ENCODE data around the gene DCAF8.

Gene DCAF8

GRCh38 chr1:160308451-160309184 is 46.3 kb upstream of the DCAF8 start:
- TF ChIP-seq, protein P1, sequence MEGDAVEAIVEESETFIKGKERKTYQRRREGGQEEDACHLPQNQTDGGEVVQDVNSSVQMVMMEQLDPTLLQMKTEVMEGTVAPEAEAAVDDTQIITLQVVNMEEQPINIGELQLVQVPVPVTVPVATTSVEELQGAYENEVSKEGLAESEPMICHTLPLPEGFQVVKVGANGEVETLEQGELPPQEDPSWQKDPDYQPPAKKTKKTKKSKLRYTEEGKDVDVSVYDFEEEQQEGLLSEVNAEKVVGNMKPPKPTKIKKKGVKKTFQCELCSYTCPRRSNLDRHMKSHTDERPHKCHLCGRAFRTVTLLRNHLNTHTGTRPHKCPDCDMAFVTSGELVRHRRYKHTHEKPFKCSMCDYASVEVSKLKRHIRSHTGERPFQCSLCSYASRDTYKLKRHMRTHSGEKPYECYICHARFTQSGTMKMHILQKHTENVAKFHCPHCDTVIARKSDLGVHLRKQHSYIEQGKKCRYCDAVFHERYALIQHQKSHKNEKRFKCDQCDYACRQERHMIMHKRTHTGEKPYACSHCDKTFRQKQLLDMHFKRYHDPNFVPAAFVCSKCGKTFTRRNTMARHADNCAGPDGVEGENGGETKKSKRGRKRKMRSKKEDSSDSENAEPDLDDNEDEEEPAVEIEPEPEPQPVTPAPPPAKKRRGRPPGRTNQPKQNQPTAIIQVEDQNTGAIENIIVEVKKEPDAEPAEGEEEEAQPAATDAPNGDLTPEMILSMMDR (IDR thresholded peaks at IDR 0.05; ENCODE audit: insufficient read depth, low read length) = no peak
- TF ChIP-seq, protein P2, sequence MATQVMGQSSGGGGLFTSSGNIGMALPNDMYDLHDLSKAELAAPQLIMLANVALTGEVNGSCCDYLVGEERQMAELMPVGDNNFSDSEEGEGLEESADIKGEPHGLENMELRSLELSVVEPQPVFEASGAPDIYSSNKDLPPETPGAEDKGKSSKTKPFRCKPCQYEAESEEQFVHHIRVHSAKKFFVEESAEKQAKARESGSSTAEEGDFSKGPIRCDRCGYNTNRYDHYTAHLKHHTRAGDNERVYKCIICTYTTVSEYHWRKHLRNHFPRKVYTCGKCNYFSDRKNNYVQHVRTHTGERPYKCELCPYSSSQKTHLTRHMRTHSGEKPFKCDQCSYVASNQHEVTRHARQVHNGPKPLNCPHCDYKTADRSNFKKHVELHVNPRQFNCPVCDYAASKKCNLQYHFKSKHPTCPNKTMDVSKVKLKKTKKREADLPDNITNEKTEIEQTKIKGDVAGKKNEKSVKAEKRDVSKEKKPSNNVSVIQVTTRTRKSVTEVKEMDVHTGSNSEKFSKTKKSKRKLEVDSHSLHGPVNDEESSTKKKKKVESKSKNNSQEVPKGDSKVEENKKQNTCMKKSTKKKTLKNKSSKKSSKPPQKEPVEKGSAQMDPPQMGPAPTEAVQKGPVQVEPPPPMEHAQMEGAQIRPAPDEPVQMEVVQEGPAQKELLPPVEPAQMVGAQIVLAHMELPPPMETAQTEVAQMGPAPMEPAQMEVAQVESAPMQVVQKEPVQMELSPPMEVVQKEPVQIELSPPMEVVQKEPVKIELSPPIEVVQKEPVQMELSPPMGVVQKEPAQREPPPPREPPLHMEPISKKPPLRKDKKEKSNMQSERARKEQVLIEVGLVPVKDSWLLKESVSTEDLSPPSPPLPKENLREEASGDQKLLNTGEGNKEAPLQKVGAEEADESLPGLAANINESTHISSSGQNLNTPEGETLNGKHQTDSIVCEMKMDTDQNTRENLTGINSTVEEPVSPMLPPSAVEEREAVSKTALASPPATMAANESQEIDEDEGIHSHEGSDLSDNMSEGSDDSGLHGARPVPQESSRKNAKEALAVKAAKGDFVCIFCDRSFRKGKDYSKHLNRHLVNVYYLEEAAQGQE (IDR thresholded peaks at IDR 0.05; ENCODE audit: insufficient replicate concordance, low read depth) = no peak
- TF ChIP-seq POLR2AphosphoS5 (IDR thresholded peaks at IDR 0.05; ENCODE audit: low read depth) (no peak), SPI1 (IDR thresholded peaks at IDR 0.05; ENCODE audit: borderline replicate concordance, low read depth) (no peak)
- Histone ChIP-seq H3K4me3 (replicated peaks; ENCODE audit: insufficient read depth, low read length) (no peak overlapping the region), H3K27ac (replicated peaks) (no peak overlapping the region), H3K27me3 (ENCODE audit: insufficient read depth, poor library complexity, severe bottlenecking) (no peaks in the 10 kb centered on the region)
- DNase-seq (ENCODE audit: low read depth in 1 of 2, low spot score in 1 of 2) = no peak

GRCh38 chr1:160307118-160307791 is 44.9 kb upstream of the DCAF8 start:
- Histone ChIP-seq H3K27ac (replicated peaks) (no peak overlapping the region), H3K27me3 (ENCODE audit: insufficient read depth, poor library complexity, severe bottlenecking) (no peaks in the 10 kb centered on the region), H3K4me3 (replicated peaks; ENCODE audit: insufficient read depth, low read length) (no peak overlapping the region)
- no peak for DNase-seq (ENCODE audit: low read depth in 1 of 2, low spot score in 1 of 2)
- TF ChIP-seq, protein P2 (IDR thresholded peaks at IDR 0.05; ENCODE audit: insufficient replicate concordance, low read depth) = no peak
- no peak for TF ChIP-seq GABPA (IDR thresholded peaks at IDR 0.05; ENCODE audit: low read depth)
- TF ChIP-seq, protein P1 (IDR thresholded peaks at IDR 0.05; ENCODE audit: insufficient read depth, low read length) = no peak
- no peak for TF ChIP-seq POLR2AphosphoS5 (IDR thresholded peaks at IDR 0.05; ENCODE audit: low read depth)
- TF ChIP-seq SPI1 (IDR thresholded peaks at IDR 0.05; ENCODE audit: borderline replicate concordance, low read depth) = no peak

GRCh38 chr1:160300173-160300572 is 37.8 kb upstream of the DCAF8 start:
- Histone ChIP-seq H3K27me3 (ENCODE audit: insufficient read depth, poor library complexity, severe bottlenecking) (no peaks in the 10 kb centered on the region), H3K27ac (replicated peaks) (no peak overlapping the region), H3K4me3 (replicated peaks; ENCODE audit: insufficient read depth, low read length) (no peak overlapping the region)
- DNase-seq (ENCODE audit: low read depth in 1 of 2, low spot score in 1 of 2) = no peak
- TF ChIP-seq GABPA (IDR thresholded peaks at IDR 0.05; ENCODE audit: low read depth) (no peak), SPI1 (IDR thresholded peaks at IDR 0.05; ENCODE audit: borderline replicate concordance, low read depth) (no peak), POLR2AphosphoS5 (IDR thresholded peaks at IDR 0.05; ENCODE audit: low read depth) (no peak)
- TF ChIP-seq, protein P1 (IDR thresholded peaks at IDR 0.05; ENCODE audit: insufficient read depth, low read length) = no peak
- TF ChIP-seq, protein P2 (IDR thresholded peaks at IDR 0.05; ENCODE audit: insufficient replicate concordance, low read depth) = no peak

Data from HL-60 (cell line).